ENCODE results near the gene FANCE. TPM values are rescaled to one million over a fixed set of nuclear protein-coding genes. Genes with fewer than 3 reads are reported as not detected.
"Not testable (repeated sequence)": the region's sequence is repeated elsewhere in the genome, so short reads cannot be mapped to it uniquely, and the experiment has no call there.

FANCE gene
- total RNA-seq, 2 experiments from 2014 or later: 14.3 to 14.8 TPM

DNA sequence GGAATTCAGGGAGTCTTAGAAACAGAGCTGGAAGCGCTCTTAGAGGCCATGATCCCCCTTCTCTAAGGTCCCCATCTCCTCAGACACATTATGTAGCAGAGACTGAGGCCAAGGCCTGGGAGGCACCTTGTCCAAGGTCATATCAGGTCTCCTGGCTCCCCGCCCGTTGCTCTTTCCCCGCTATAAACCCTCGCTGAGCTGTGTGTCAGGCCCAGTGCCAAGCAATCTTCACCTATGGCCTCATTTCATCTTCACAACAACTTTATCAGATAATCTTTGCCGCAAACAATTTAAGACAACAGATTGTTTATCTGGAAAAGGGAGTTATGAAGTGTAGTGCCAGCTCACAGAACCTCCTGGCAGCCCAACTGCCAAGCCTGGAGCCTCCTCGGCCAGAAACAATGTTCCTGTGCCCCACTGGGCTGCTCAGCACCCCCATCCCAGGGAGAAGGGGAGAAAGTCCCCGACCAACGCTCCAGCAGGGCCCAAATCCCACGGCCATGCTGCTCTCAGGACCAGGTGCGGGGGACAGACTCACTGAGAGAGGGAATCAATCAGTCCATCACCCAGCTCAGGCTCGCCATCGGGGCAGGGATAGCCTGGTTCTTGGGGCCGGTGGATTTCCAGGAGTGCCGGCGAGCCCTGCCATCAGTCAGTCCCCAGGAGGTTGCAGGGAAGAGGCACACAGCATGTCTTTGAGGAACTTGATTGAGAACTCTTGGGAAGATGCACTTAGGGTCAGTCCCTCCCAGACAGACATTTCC lies 16.9 kb upstream of the FANCE start:
- POLR2A ChIA-PET: interaction anchor here (0.6 kb wide), 1 partner anchor 718 kb away, joined by 3 read pairs; no protein-coding TSS in a partner anchor
- H3K4me3 Mint-ChIP-seq: no peak overlapping the region
- H3K9me3 Mint-ChIP-seq (ENCODE audit: low read depth): no peaks in the 10 kb centered on the region
- H3K4me1 Mint-ChIP-seq: no peaks in the 10 kb centered on the region
- ATAC-seq: no peak
- H3K27me3 Mint-ChIP-seq: no peaks in the 10 kb centered on the region
- no peak for DNase-seq
- intact Hi-C loops (cut with DNase I, micrococcal nuclease): no loop called here
- CTCF ChIA-PET: interaction anchor here (0.8 to 1.1 kb wide), 3 partner anchors 10 to 108 kb away, joined by 3 to 4 read pairs (median 3); no protein-coding TSS in a partner anchor
- H3K27ac Mint-ChIP-seq: no peak overlapping the region
- H3K36me3 Mint-ChIP-seq (ENCODE audit: low read depth): no peaks in the 10 kb centered on the region

GRCh38 chr6:35436071-35436857 lies 15.9 kb upstream of the FANCE start:
- intact Hi-C loops (cut with DNase I, micrococcal nuclease): no loop called here
- ChIA-PET CTCF (interaction anchor here (0.6 to 1.5 kb wide), 6 partner anchors 11 to 109 kb away, joined by 3 to 4 read pairs (median 3); no protein-coding TSS in a partner anchor), POLR2A (no interaction called here)
- ATAC-seq (no peak), DNase-seq (no peak)
- Mint-ChIP-seq H3K4me3 (no peak overlapping the region), H3K4me1 (no peaks in the 10 kb centered on the region), H3K27me3 (no peaks in the 10 kb centered on the region), H3K27ac (no peak overlapping the region), H3K9me3 (ENCODE audit: low read depth) (no peaks in the 10 kb centered on the region), H3K36me3 (ENCODE audit: low read depth) (no peaks in the 10 kb centered on the region)

DNA sequence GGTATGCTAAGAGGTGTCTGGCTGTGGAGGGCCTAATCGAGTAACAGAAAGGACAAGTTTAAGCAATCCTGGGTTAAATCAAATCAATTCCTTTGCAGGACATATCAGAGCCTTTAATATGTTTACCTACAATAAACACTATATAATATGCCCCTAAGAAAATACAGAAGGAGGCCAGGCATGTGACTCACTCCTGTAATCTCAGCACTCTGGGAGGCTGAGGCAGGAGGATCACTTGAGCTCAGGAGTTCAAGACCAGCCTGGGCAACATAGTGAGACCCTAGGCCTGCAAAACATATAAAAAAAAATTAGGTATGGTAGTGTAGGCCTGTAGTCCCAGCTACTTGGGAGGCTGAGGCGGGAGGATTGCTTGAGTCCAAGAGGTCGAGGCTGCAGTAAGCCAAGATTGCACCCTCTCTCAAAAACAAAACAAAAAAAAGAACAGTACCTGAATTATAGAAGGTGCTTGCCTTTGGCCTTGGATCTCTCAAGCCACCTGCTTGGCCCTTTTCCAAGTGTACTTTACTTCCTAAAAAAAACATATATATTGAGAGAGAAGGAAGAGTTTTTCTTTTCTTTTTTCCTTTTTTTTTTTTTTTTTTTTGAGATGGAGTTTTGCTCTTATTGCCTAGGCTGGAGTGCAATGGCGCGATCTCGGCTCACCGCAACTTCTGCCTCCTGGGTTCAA lies 13.6 kb upstream of the FANCE start:
- H3K4me3 Mint-ChIP-seq; H3K9me3 Mint-ChIP-seq (ENCODE audit: low read depth); H3K27ac Mint-ChIP-seq; ATAC-seq; H3K27me3 Mint-ChIP-seq; intact Hi-C loops (cut with DNase I, micrococcal nuclease); DNase-seq; H3K36me3 Mint-ChIP-seq (ENCODE audit: low read depth); H3K4me1 Mint-ChIP-seq; POLR2A ChIA-PET: not testable (repeated sequence)
- CTCF ChIA-PET: interaction anchor here (1.5 kb wide), 1 partner anchor 11 kb away, joined by 5 read pairs; no protein-coding TSS in a partner anchor

- DNase-seq (no peak), ATAC-seq (no peak)
- Mint-ChIP-seq H3K36me3 (ENCODE audit: low read depth) (no peaks in the 10 kb centered on the region), H3K9me3 (ENCODE audit: low read depth) (no peaks in the 10 kb centered on the region), H3K27me3 (no peaks in the 10 kb centered on the region), H3K27ac (no peak overlapping the region), H3K4me3 (no peak overlapping the region), H3K4me1 (no peaks in the 10 kb centered on the region)
- ChIA-PET CTCF (interaction anchor here (0.6 kb wide), 1 partner anchor 84 kb away, joined by 3 read pairs; no protein-coding TSS in a partner anchor), POLR2A (no interaction called here)
- intact Hi-C loops (cut with DNase I, micrococcal nuclease): no loop called here
Observed at GRCh38 chr6:35439308-35439707, 12.8 kb upstream of the FANCE start.

- no peaks in the 10 kb centered on the region for H3K36me3 Mint-ChIP-seq (ENCODE audit: low read depth)
Observed at GRCh38 chr6:35441205-35441604, 10.9 kb upstream of the FANCE start.

GRCh38 chr6:35441642-35442041 lies 10.5 kb upstream of the FANCE start:
- Mint-ChIP-seq H3K27ac (no peak overlapping the region), H3K9me3 (ENCODE audit: low read depth) (no peaks in the 10 kb centered on the region), H3K36me3 (ENCODE audit: low read depth) (no peaks in the 10 kb centered on the region), H3K4me1 (peaks cover 4% of the 10 kb centered on the region), H3K27me3 (no peaks in the 10 kb centered on the region), H3K4me3 (no peak overlapping the region)
- CTCF ChIA-PET: interaction anchor here (1.5 kb wide), 1 partner anchor 97 kb away, joined by 3 read pairs; no protein-coding TSS in a partner anchor
- DNase-seq (no peak), ATAC-seq (no peak)
- intact Hi-C loops (cut with DNase I, micrococcal nuclease): no loop called here
- POLR2A ChIA-PET: no interaction called here

More at GRCh38 chr6:35441205-35441604, 10.9 kb upstream of the FANCE start:
- no peaks in the 10 kb centered on the region for H3K27me3 Mint-ChIP-seq
- DNase-seq (no peak), ATAC-seq (no peak)
- H3K27ac Mint-ChIP-seq: no peak overlapping the region
- no peaks in the 10 kb centered on the region for H3K9me3 Mint-ChIP-seq (ENCODE audit: low read depth)
- intact Hi-C loops (cut with DNase I, micrococcal nuclease): no loop called here
- no peak overlapping the region for H3K4me3 Mint-ChIP-seq
- peaks cover 4% of the 10 kb centered on the region for H3K4me1 Mint-ChIP-seq
- POLR2A ChIA-PET: no interaction called here
- CTCF ChIA-PET: interaction anchor here (1.5 kb wide), 1 partner anchor 96 kb away, joined by 3 read pairs; no protein-coding TSS in a partner anchor

- ChIA-PET POLR2A (interaction anchor here (1.0 kb wide), 1 partner anchor 98 kb away, joined by 3 read pairs; no protein-coding TSS in a partner anchor), CTCF (interaction anchor here (0.5 to 1.5 kb wide), 5 partner anchors 69 to 1288 kb away, joined by 3 to 4 read pairs (median 3); no protein-coding TSS in a partner anchor)
- DNase-seq (no peak), ATAC-seq (no peak)
- intact Hi-C loops (cut with DNase I, micrococcal nuclease): no loop called here
- Mint-ChIP-seq H3K9me3 (ENCODE audit: low read depth) (no peaks in the 10 kb centered on the region), H3K27ac (no peak overlapping the region), H3K4me1 (peaks cover 4% of the 10 kb centered on the region), H3K4me3 (no peak overlapping the region), H3K36me3 (ENCODE audit: low read depth) (no peaks in the 10 kb centered on the region), H3K27me3 (no peaks in the 10 kb centered on the region)
Observed at GRCh38 chr6:35442693-35443092, 9.4 kb upstream of the FANCE start.

GRCh38 chr6:35443341-35444030 lies 8.7 kb upstream of the FANCE start:
- ATAC-seq: no peak
- Mint-ChIP-seq H3K4me1 (peaks cover 4% of the 10 kb centered on the region), H3K4me3 (no peak overlapping the region), H3K27me3 (no peaks in the 10 kb centered on the region), H3K9me3 (ENCODE audit: low read depth) (no peaks in the 10 kb centered on the region), H3K36me3 (ENCODE audit: low read depth) (no peaks in the 10 kb centered on the region), H3K27ac (no peak overlapping the region)
- ChIA-PET CTCF (interaction anchor here (0.6 to 1.2 kb wide), 4 partner anchors 11 to 1289 kb away, joined by 3 to 6 read pairs (median 4); no protein-coding TSS in a partner anchor), POLR2A (interaction anchor here (1.0 kb wide), 1 partner anchor 99 kb away, joined by 3 read pairs; no protein-coding TSS in a partner anchor)
- intact Hi-C loops (cut with DNase I, micrococcal nuclease): no loop called here
- no peak for DNase-seq

- Mint-ChIP-seq H3K27me3 (no peaks in the 10 kb centered on the region), H3K4me3 (no peak overlapping the region), H3K36me3 (ENCODE audit: low read depth) (no peaks in the 10 kb centered on the region), H3K4me1 (peaks cover 8% of the 10 kb centered on the region), H3K9me3 (ENCODE audit: low read depth) (no peaks in the 10 kb centered on the region), H3K27ac (no peak overlapping the region)
- ATAC-seq (no peak), DNase-seq (peak; percentile 50)
- ChIA-PET POLR2A (no interaction called here), CTCF (interaction anchor here (8.4 kb wide), 1 partner anchor 100 kb away, joined by 181 read pairs; the partner anchor contains the start of gene PPARD)
- intact Hi-C loops (cut with DNase I, micrococcal nuclease): no loop called here
Observed at GRCh38 chr6:35445691-35446090, 6.4 kb upstream of the FANCE start.

DNA sequence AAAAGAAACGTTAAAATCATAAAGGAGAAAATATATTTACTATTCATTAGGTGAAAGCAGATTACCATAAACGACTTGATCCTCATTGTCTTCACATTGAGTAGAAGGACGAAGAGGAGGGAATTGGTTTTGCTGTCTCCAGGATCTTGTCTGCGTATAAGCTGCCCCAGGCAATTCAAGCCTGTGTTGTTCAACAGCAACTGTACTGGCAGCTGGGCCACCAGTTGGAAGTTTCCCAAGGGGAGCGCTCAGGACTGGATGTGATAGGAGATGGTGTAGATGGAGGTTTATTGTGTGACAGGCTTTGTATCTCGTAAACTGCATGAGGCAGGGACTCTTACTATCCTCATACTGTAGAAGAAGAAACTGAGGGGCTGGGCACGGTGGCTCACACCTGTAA lies 3.9 kb upstream of the FANCE start:
- DNase-seq (no peak), ATAC-seq (no peak)
- Mint-ChIP-seq H3K4me3 (no peak overlapping the region), H3K36me3 (ENCODE audit: low read depth) (no peaks in the 10 kb centered on the region), H3K27ac (no peak overlapping the region), H3K27me3 (no peaks in the 10 kb centered on the region), H3K4me1 (peaks cover 22% of the 10 kb centered on the region), H3K9me3 (ENCODE audit: low read depth) (no peaks in the 10 kb centered on the region)
- CTCF ChIA-PET: interaction anchor here (0.5 to 8.4 kb wide), 12 partner anchors 11 to 288 kb away, joined by 3 to 181 read pairs (median 5); partner anchors contain the start of genes PPARD and RPL10A
- intact Hi-C loops (cut with DNase I, micrococcal nuclease): no loop called here
- POLR2A ChIA-PET: no interaction called here

All from activated CD4-positive, alpha-beta T cell treated with anti-CD3 and anti-CD28 coated beads for 36 hours (primary cell).